ENCODE data around the gene LCN2.

- TF ChIP-seq CTCF (conservative IDR thresholded peaks at IDR 0.05) (peak; percentile 100), EZH2 (IDR thresholded peaks at IDR 0.05; ENCODE audit: low read depth) (no peak)
Measured at GRCh38 chr9:128117613-128118471, 31.4 kb upstream of the LCN2 start.

Data from PC-9 (cell line).